ENCODE data around the gene RABGAP1L. TPM values are rescaled to one million over a fixed set of nuclear protein-coding genes. Genes with fewer than 3 reads are reported as not detected.

The RABGAP1L gene
- total and polyA plus RNA-seq, 10 of the 15 experiments (the other 5 are each of a cell fraction or from before 2014, with no cell fraction given), result 5.8 to 194 (median 113) TPM

DNA sequence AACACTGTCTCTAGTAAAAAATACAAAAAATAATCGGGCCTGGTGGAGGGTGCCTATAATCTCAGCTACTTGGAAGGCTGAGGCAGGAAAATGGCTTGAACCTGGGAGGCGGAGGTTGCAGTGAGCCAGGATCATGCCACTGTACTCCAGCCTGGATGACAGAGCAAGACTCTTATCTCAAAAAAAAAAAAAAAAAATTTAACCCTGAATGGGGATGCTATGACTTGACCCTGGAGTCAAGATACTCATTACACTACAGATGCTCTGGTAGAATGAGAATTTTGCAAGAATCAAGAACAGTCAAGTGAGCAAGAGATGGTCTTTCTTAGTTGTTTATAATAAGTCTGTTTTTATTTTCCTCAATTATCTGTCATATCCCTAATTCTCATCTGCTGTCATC, 542.2 kb downstream of the RABGAP1L start:
- Histone ChIP-seq H3K4me3 (no peak overlapping the region), H2AFZ (ENCODE audit: control insufficient read depth, low read depth, low read length) (no peak overlapping the region), H3K36me3 (ENCODE audit: control insufficient read depth in 2 of 2, insufficient read depth in 2 of 2, low read length in 1 of 2) (peaks cover 0 to 11% of the 10 kb centered on the region in 2 experiments; a peak in 2 of 4 replicates), H3K27ac (ENCODE audit: control insufficient read depth, insufficient read depth) (no peak overlapping the region), H3K9ac (ENCODE audit: control insufficient read depth, insufficient read depth, low read length) (no peak overlapping the region), H3K9me3 (replicated peaks; ENCODE audit: control insufficient read depth, insufficient read depth, low read length) (no peaks in the 10 kb centered on the region), H3K4me2 (ENCODE audit: control insufficient read depth, insufficient read depth) (no peak overlapping the region), H3K27me3 (replicated peaks in 1 of 2; ENCODE audit: control insufficient read depth in 2 of 2, insufficient read depth in 2 of 2, low read length in 1 of 2) (no peaks in the 10 kb centered on the region), H4K20me1 (ENCODE audit: control insufficient read depth, insufficient read depth) (no peaks in the 10 kb centered on the region), H3K4me1 (ENCODE audit: control insufficient read depth, insufficient read depth, low read length) (no peaks in the 10 kb centered on the region), H3K79me2 (ENCODE audit: control insufficient read depth, insufficient read depth, low read length) (no peaks in the 10 kb centered on the region)
- BruUV-seq (replicated peaks), result no TSS peak
- no peak for DNase-seq (ENCODE audit: low read depth, low spot score)
- ChIA-PET CTCF (no interaction called here), POLR2A (no interaction called here), SMC1A (ENCODE audit: uncharacterized antibody, unreplicated experiment) (interaction anchor here (1.2 to 1.4 kb wide), 2 partner anchors 11 to 439 kb away, joined by 3 to 4 read pairs; no protein-coding TSS in a partner anchor), RAD21 (ENCODE audit: unreplicated experiment) (no interaction called here)
- TF ChIP-seq KDM1A (IDR thresholded peaks at IDR 0.05; ENCODE audit: borderline replicate concordance), result no peak
- no peak for TF ChIP-seq TCF7 (IDR thresholded peaks at IDR 0.05; ENCODE audit: borderline replicate concordance)
- no peak for TF ChIP-seq TCF12 (IDR thresholded peaks at IDR 0.05; ENCODE audit: low read depth, low read length)
- intact Hi-C loops (cut with micrococcal nuclease; ENCODE audit: unreplicated experiment), result no loop called here
- peak; percentile 18 for FAIRE-seq
- 100% methylated on average over 2 of the region's 2 CpGs for WGBS (ENCODE audit: insufficient coverage, insufficient replicate concordance, low lambda C conversion rate, missing lambda C conversion rate)
- ATAC-seq, result no peak
- in situ Hi-C loops (cut with MboI), result no loop called here

DNA sequence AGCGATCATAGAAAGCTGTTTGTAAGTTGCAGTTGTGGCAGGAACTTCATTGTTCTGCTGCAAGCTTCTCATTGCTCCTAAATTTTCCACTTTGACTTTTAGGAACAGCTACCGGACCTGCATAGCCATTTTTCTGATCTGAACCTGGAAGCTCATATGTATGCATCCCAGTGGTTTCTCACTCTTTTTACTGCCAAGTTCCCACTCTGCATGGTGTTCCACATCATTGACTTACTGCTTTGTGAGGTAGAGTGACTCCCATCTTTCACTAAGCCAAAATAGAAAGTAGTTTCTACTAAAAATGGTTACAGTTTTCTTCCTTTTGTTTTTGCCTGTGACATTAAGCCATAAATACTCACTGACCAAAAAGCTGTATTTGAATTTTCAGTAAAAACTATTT, 542.7 kb downstream of the RABGAP1L start:
- H4K20me1 ChIP-seq (ENCODE audit: control insufficient read depth, insufficient read depth), result no peaks in the 10 kb centered on the region
- intact Hi-C loops (cut with micrococcal nuclease; ENCODE audit: unreplicated experiment), result no loop called here
- CTCF ChIA-PET, result no interaction called here
- TF ChIP-seq NBN (IDR thresholded peaks at IDR 0.05) (no peak), WRNIP1 (IDR thresholded peaks at IDR 0.05; ENCODE audit: borderline replicate concordance, low read depth, low read length) (no peak), RB1 (IDR thresholded peaks at IDR 0.05; ENCODE audit: borderline replicate concordance) (no peak), TARDBP (IDR thresholded peaks at IDR 0.05; ENCODE audit: borderline replicate concordance) (no peak), RBBP5 (conservative IDR thresholded peaks at IDR 0.05) (no peak), TCF12 (IDR thresholded peaks at IDR 0.05; ENCODE audit: low read depth, low read length) (no peak), STAT1 (conservative IDR thresholded peaks at IDR 0.05) (no peak), EED (IDR thresholded peaks at IDR 0.05; ENCODE audit: low read depth) (no peak), FOXM1 (IDR thresholded peaks at IDR 0.05; ENCODE audit: low read depth, low read length) (no peak), EGR1 (IDR thresholded peaks at IDR 0.05; ENCODE audit: borderline replicate concordance in 1 of 2, low read depth in 2 of 2, low read length in 2 of 2) (no peak), HDAC6 (IDR thresholded peaks at IDR 0.05; ENCODE audit: unreplicated experiment) (no peak), TCF7 (IDR thresholded peaks at IDR 0.05; ENCODE audit: borderline replicate concordance) (no peak), HCFC1 (IDR thresholded peaks at IDR 0.05; ENCODE audit: low read length) (no peak)
- TF ChIP-seq, protein P1, sequence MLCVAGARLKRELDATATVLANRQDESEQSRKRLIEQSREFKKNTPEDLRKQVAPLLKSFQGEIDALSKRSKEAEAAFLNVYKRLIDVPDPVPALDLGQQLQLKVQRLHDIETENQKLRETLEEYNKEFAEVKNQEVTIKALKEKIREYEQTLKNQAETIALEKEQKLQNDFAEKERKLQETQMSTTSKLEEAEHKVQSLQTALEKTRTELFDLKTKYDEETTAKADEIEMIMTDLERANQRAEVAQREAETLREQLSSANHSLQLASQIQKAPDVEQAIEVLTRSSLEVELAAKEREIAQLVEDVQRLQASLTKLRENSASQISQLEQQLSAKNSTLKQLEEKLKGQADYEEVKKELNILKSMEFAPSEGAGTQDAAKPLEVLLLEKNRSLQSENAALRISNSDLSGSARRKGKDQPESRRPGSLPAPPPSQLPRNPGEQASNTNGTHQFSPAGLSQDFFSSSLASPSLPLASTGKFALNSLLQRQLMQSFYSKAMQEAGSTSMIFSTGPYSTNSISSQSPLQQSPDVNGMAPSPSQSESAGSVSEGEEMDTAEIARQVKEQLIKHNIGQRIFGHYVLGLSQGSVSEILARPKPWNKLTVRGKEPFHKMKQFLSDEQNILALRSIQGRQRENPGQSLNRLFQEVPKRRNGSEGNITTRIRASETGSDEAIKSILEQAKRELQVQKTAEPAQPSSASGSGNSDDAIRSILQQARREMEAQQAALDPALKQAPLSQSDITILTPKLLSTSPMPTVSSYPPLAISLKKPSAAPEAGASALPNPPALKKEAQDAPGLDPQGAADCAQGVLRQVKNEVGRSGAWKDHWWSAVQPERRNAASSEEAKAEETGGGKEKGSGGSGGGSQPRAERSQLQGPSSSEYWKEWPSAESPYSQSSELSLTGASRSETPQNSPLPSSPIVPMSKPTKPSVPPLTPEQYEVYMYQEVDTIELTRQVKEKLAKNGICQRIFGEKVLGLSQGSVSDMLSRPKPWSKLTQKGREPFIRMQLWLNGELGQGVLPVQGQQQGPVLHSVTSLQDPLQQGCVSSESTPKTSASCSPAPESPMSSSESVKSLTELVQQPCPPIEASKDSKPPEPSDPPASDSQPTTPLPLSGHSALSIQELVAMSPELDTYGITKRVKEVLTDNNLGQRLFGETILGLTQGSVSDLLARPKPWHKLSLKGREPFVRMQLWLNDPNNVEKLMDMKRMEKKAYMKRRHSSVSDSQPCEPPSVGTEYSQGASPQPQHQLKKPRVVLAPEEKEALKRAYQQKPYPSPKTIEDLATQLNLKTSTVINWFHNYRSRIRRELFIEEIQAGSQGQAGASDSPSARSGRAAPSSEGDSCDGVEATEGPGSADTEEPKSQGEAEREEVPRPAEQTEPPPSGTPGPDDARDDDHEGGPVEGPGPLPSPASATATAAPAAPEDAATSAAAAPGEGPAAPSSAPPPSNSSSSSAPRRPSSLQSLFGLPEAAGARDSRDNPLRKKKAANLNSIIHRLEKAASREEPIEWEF (IDR thresholded peaks at IDR 0.05; ENCODE audit: insufficient replicate concordance, low read depth, low read length), result no peak

More for the DNA sequence above, 542.7 kb downstream of the RABGAP1L start:
- ChIA-PET POLR2A (no interaction called here), RAD21 (ENCODE audit: unreplicated experiment) (no interaction called here), SMC1A (ENCODE audit: uncharacterized antibody, unreplicated experiment) (interaction anchor here (1.4 kb wide), 1 partner anchor 11 kb away, joined by 4 read pairs; no protein-coding TSS in a partner anchor)
- Histone ChIP-seq H3K4me2 (ENCODE audit: control insufficient read depth, insufficient read depth) (no peak overlapping the region), H3K27me3 (replicated peaks in 1 of 2; ENCODE audit: control insufficient read depth in 2 of 2, insufficient read depth in 2 of 2, low read length in 1 of 2) (no peaks in the 10 kb centered on the region), H3K4me3 (no peak overlapping the region), H3K9ac (ENCODE audit: control insufficient read depth, insufficient read depth, low read length) (no peak overlapping the region), H2AFZ (ENCODE audit: control insufficient read depth, low read depth, low read length) (no peak overlapping the region), H3K79me2 (ENCODE audit: control insufficient read depth, insufficient read depth, low read length) (no peaks in the 10 kb centered on the region), H3K9me3 (replicated peaks; ENCODE audit: control insufficient read depth, insufficient read depth, low read length) (no peaks in the 10 kb centered on the region), H3K27ac (ENCODE audit: control insufficient read depth, insufficient read depth) (no peak overlapping the region), H3K36me3 (ENCODE audit: control insufficient read depth in 2 of 2, insufficient read depth in 2 of 2, low read length in 1 of 2) (peaks cover 0 to 11% of the 10 kb centered on the region in 2 experiments; a peak in 2 of 4 replicates), H3K4me1 (ENCODE audit: control insufficient read depth, insufficient read depth, low read length) (no peaks in the 10 kb centered on the region)
- BruUV-seq (replicated peaks), result no TSS peak
- in situ Hi-C loops (cut with MboI), result no loop called here
- FAIRE-seq, result no peak
- ATAC-seq, result no peak
- no peak for DNase-seq (ENCODE audit: low read depth, low spot score)
- WGBS (ENCODE audit: insufficient coverage, insufficient replicate concordance, low lambda C conversion rate, missing lambda C conversion rate), result 52% methylated on average over 2 of the region's 2 CpGs

Measured in GM12878 (cell line).